G401.6 (cell line): ENCODE data around the gene ABCC3.
A peak's percentile ranks its signal among the peaks of the same experiment; 100 is the strongest.

Source experiments
- FAIRE-seq: peaks from 2 replicates; lab custom pipeline; 2012; peaks lifted over from hg19 to GRCh38; lab: Jason Lieb, UNC

The ABCC3 gene

DNA sequence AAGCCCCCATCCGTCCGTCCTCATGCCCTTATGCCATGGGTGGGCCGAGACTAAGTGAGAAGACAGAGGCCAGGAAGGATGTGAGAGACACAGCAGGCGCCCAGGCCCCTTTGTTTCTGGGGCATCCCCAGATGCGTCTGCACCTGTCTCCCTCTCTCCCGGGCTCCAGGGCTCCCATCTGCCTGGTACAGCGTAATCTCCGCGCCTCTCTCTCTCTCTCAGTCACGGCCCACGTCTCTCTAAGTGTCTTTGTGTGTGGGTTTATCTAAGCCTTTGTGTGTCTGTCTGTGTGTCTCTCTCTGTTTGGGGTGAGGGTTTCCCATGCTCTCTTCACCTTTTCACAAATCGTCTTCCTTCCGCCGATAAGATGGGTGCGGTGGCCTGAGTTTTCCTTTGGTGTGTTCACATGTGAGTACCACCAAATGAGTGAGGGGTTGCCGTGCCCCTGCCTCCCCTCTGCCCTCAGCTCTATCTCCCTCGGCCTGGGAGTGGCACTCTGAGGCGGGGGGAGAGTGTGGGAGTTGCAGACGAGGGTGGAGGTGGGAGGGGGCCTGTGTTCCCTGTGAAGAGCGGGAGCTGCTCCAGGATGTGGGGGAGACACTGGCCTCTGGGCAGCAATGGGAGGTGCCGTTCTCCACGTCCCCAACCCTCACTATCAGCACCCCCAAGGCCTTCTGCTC is 25.8 kb upstream of the ABCC3 start:
- no peak for FAIRE-seq

GRCh38 chr17:50609380-50610074 is 25.2 kb upstream of the ABCC3 start:
- FAIRE-seq: no peak

DNA sequence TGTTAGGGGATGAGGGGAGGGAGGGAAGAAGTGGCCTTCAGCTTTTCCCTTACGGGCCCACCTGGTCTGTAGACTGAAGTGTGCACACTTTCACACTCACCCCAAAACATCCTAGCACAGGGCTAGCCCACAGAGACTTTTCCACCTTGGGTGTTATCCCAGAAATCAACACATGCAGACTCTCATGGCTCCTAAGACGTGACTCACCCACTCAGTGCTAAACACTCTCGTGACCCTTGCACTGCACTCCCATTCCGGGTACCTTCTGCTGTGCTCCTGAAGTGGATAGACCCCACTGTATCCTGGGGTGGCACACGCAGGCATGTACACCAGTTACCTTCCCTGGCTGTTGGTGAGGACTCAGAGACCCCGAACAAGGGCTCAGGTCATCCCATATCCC is 23.0 kb upstream of the ABCC3 start:
- FAIRE-seq: no peak

- FAIRE-seq: no peak
Observed at GRCh38 chr17:50612281-50612680, 22.4 kb upstream of the ABCC3 start.

- no peak for FAIRE-seq
Observed at GRCh38 chr17:50613007-50613992, 21.4 kb upstream of the ABCC3 start.

GRCh38 chr17:50614471-50615051 is 20.1 kb upstream of the ABCC3 start:
- FAIRE-seq: no peak

DNA sequence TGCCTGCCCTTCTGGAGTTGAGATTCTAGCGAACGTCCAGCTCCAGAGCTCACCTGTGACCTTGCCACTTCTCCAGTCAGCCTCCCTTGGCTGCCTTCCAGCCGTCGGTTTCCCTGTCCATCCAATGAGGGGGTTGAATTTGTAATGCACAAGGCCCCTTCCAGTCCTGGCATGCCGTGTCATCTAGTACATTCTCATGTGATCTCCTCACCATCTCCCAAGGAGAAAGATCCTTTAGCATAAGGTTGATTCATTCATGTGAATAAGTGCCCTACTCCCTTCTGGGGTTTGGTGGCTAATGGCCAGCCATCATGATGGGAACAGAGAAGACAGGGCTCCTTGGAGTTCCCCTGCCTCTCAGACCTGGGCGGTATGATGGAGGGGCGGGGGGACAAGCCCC is 18.9 kb upstream of the ABCC3 start:
- no peak for FAIRE-seq

DNA sequence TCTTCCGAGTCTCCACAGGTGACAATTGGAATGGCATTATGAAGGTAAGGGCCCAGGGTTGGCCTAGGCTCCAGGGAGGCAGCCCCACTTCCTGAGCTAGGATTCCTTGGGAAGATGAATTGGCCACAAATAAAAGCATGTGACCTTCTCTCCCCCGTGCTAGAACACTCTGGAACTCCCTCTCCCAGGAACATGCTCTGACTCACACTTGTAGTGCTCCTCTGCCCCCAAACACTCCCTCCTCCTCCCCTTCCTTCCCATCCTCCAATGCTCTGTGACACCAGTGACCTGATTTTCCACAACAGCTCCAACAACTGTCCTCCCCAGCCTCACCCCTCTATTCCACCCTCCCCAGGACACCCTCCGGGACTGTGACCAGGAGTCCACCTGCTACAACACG is 16.4 kb upstream of the ABCC3 start:
- no peak for FAIRE-seq

DNA sequence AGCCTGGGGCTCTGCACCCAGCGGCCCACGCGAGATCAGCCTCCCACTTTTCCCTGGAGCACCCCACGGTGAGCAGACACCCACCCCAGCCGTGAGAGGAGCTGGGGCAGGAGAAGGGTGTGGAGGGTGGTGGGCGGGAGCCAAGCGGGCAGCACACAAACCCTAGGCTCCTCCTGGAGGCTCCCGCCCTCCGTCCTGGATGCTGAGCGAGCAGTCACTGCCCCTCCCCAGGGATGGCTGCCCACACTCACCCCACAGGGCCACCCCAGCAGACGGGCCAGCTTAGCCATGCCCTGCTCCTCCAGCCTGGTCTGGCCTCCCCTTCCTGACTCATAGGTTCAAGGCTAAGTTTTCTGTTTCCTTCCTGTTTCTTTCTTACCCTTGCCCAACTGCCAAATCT is 15.7 kb upstream of the ABCC3 start:
- no peak for FAIRE-seq

- FAIRE-seq: no peak
Observed at GRCh38 chr17:50619489-50619888, 15.2 kb upstream of the ABCC3 start.

GRCh38 chr17:50620237-50620636 is 14.4 kb upstream of the ABCC3 start:
- FAIRE-seq: no peak

GRCh38 chr17:50620858-50621257 is 13.8 kb upstream of the ABCC3 start:
- FAIRE-seq: no peak

- FAIRE-seq: no peak
Observed at GRCh38 chr17:50621574-50622031, 13.1 kb upstream of the ABCC3 start.

- FAIRE-seq: no peak
Observed at GRCh38 chr17:50624321-50624934, 10.3 kb upstream of the ABCC3 start.

- no peak for FAIRE-seq
Observed at GRCh38 chr17:50625032-50625871, 9.4 kb upstream of the ABCC3 start.

DNA sequence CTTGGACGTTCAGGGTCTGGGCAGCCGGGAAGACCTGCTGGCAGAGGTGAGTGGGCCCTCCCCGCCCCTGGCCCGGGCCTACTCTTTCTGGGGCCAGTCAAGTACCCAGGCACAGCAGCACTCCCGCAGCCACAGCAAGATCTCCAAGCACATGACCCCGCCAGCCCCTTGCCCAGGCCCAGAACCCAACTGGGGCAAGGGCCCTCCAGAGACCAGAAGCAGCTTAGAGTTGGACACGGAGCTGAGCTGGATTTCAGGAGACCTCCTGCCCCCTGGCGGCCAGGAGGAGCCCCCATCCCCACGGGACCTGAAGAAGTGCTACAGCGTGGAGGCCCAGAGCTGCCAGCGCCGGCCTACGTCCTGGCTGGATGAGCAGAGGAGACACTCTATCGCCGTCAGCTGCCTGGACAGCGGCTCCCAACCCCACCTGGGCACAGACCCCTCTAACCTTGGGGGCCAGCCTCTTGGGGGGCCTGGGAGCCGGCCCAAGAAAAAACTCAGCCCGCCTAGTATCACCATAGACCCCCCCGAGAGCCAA is 8.6 kb upstream of the ABCC3 start:
- peak; percentile 50 for FAIRE-seq

GRCh38 chr17:50627036-50627781 is 7.5 kb upstream of the ABCC3 start:
- FAIRE-seq: no peak

DNA sequence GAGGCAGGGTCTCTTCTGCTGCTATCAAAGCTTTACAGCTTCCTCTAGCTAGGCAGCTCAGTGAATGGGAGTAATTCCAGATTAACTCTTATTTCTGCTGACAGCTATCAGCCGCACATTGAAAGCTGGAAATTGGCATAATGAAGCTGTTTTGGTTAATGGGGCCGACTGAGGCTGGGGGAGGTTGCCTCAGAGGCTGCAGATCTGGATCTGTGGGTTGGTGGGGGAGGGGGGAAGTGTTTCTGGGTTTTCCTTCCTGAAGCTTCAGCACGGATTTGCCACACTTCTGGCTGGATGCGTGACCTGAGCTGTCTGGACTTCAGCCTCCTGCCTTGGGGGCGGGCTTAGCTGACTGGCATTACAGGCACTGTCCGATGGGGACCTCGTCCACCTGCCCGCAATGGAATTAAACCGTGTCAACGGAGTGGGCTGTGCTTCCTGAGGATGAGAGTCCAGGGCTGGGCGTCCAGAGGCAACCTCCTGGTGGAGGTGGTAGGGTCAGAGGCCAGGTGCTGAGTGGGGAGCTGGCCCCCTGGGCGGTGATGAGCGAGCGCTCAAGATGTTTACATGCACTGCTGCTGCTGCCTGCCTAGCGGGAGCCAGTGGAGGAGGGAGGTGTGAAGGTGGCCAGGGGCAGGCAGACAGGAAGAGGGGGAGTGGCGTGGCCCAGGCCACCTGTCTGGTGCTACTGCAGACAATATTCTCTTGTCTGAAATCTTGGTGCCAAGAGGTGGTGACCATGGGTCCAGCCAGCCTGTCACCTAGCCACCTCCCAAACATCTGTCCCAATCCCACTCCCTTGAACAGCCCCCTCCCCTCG is 6.7 kb upstream of the ABCC3 start:
- no peak for FAIRE-seq

- no peak for FAIRE-seq
Observed at GRCh38 chr17:50629902-50630301, 4.8 kb upstream of the ABCC3 start.
